ENCODE results near the gene NBL1.

NBL1 gene

GRCh38 chr1:19668888-19669287, 24.8 kb downstream of the NBL1 start:
- no peak for TF ChIP-seq CTCF (conservative IDR thresholded peaks at IDR 0.05; ENCODE audit: low read depth, low read length)
- DNase-seq (ENCODE audit: low read depth): no peak
- H3K4me3 ChIP-seq (ENCODE audit: low read length): no peak overlapping the region

GRCh38 chr1:19670787-19671186, 26.7 kb downstream of the NBL1 start:
- no peak for DNase-seq (ENCODE audit: low read depth)
- no peak overlapping the region for H3K4me3 ChIP-seq (ENCODE audit: low read length)
- no peak for TF ChIP-seq CTCF (conservative IDR thresholded peaks at IDR 0.05; ENCODE audit: low read depth, low read length)

- no peak for DNase-seq (ENCODE audit: low read depth)
- TF ChIP-seq CTCF (conservative IDR thresholded peaks at IDR 0.05; ENCODE audit: low read depth, low read length): no peak
- H3K4me3 ChIP-seq (ENCODE audit: low read length): no peak overlapping the region
Observed at GRCh38 chr1:19672237-19672636, 28.1 kb downstream of the NBL1 start.

GRCh38 chr1:19675797-19676196, 31.7 kb downstream of the NBL1 start:
- DNase-seq (ENCODE audit: low read depth): no peak
- TF ChIP-seq CTCF (conservative IDR thresholded peaks at IDR 0.05; ENCODE audit: low read depth, low read length): no peak

GRCh38 chr1:19676438-19676922, 32.4 kb downstream of the NBL1 start:
- TF ChIP-seq CTCF (conservative IDR thresholded peaks at IDR 0.05; ENCODE audit: low read depth, low read length): no peak
- DNase-seq (ENCODE audit: low read depth): no peak

More at GRCh38 chr1:19675797-19676196, 31.7 kb downstream of the NBL1 start:
- H3K4me3 ChIP-seq (ENCODE audit: low read length): no peak overlapping the region

GRCh38 chr1:19678493-19678892, 34.4 kb downstream of the NBL1 start:
- no peak for TF ChIP-seq CTCF (conservative IDR thresholded peaks at IDR 0.05; ENCODE audit: low read depth, low read length)
- H3K4me3 ChIP-seq (ENCODE audit: low read length): no peak overlapping the region
- DNase-seq (ENCODE audit: low read depth): no peak

More at GRCh38 chr1:19676438-19676922, 32.4 kb downstream of the NBL1 start:
- no peak overlapping the region for H3K4me3 ChIP-seq (ENCODE audit: low read length)

- TF ChIP-seq CTCF (conservative IDR thresholded peaks at IDR 0.05; ENCODE audit: low read depth, low read length): no peak
- DNase-seq (ENCODE audit: low read depth): no peak
- no peak overlapping the region for H3K4me3 ChIP-seq (ENCODE audit: low read length)
Observed at GRCh38 chr1:19678931-19679453, 34.9 kb downstream of the NBL1 start.
